GM12875 (cell line): ENCODE measurements around the gene MMADHC.

Experiments
- H3K4me3 ChIP-seq: one replicate; pipeline ENCODE4 v1.5.1; 2011; ENCODE audit warnings: low read depth, low read length, control low read depth
- CTCF ChIP-seq: IDR thresholded peaks from 2 replicates; pipeline ENCODE4 v1.5.1; 2011; ENCODE audit warnings: low read depth, mild to moderate bottlenecking, control low read depth, inconsistent platforms, low read length, moderate library complexity, borderline replicate concordance; ENCODE audit not compliant: insufficient read depth

The MMADHC gene

GRCh38 chr2:149622343-149622742, 34.8 kb upstream of the MMADHC start:
- H3K4me3 ChIP-seq, result no peak overlapping the region
- no peak for TF ChIP-seq CTCF

- H3K4me3 ChIP-seq, result no peak overlapping the region
- TF ChIP-seq CTCF, result no peak
Observed at GRCh38 chr2:149617476-149617875, 29.9 kb upstream of the MMADHC start.

GRCh38 chr2:149616681-149617456, 29.3 kb upstream of the MMADHC start:
- no peak for TF ChIP-seq CTCF
- H3K4me3 ChIP-seq, result no peak overlapping the region

- TF ChIP-seq CTCF, result no peak
- H3K4me3 ChIP-seq, result no peak overlapping the region
Observed at GRCh38 chr2:149613704-149614103, 26.1 kb upstream of the MMADHC start.

GRCh38 chr2:149612122-149612521, 24.5 kb upstream of the MMADHC start:
- no peak for TF ChIP-seq CTCF
- no peak overlapping the region for H3K4me3 ChIP-seq

GRCh38 chr2:149611100-149611820, 23.7 kb upstream of the MMADHC start:
- no peak for TF ChIP-seq CTCF
- H3K4me3 ChIP-seq, result no peak overlapping the region
